Osteoblast (primary cell): ENCODE data around the gene ATP6V1A. TPM values are rescaled to one million over a fixed set of nuclear protein-coding genes. Genes with fewer than 3 reads are reported as not detected.

Experiments used
- DNase-seq: peaks from one replicate; pipeline ENCODE4 v3.0.0; 2011; ENCODE audit warnings: low spot score, mixed read lengths; ENCODE audit not compliant: insufficient read length; ENCODE audit errors: missing footprints
- H2AFZ ChIP-seq: 2 replicates; pipeline ENCODE4 v1.6.0; 2011; ENCODE audit warnings: mild to moderate bottlenecking, low read length
- H3K27ac ChIP-seq: 2 replicates; pipeline ENCODE4 v1.5.1; 2011; ENCODE audit warnings: mild to moderate bottlenecking, low read depth, low read length, moderate library complexity
- H3K27me3 ChIP-seq: 2 replicates; pipeline ENCODE4 v1.6.0; 2012; ENCODE audit warnings: mild to moderate bottlenecking, control low read depth, inconsistent platforms, low read length, moderate library complexity; ENCODE audit not compliant: insufficient read depth
- H3K36me3 ChIP-seq: 2 replicates; pipeline ENCODE4 v1.5.1; 2011; ENCODE audit warnings: mild to moderate bottlenecking, low read length, control low read depth, moderate library complexity; ENCODE audit not compliant: insufficient read depth
- H3K4me1 ChIP-seq: 2 replicates; pipeline ENCODE4 v1.5.1; 2011; ENCODE audit warnings: mild to moderate bottlenecking, low read length, control low read depth, moderate library complexity; ENCODE audit not compliant: insufficient read depth
- H3K4me2 ChIP-seq: 2 replicates; pipeline ENCODE4 v1.6.0; 2011; ENCODE audit warnings: mild to moderate bottlenecking, low read length; ENCODE audit not compliant: insufficient read depth
- H3K4me3 ChIP-seq: fragments of 200-600 bp; sonication (generic); 3 replicates; pipeline ENCODE4 v1.5.1; 2012; ENCODE audit warnings: mild to moderate bottlenecking, low read length, inconsistent platforms; ENCODE audit not compliant: insufficient read depth
- H3K79me2 ChIP-seq: 2 replicates; pipeline ENCODE4 v1.6.0; 2012; ENCODE audit warnings: mild to moderate bottlenecking, low read length, control low read depth, inconsistent platforms; ENCODE audit not compliant: insufficient read depth
- H3K9me3 ChIP-seq: 2 replicates; pipeline ENCODE4 v1.5.1; 2011; ENCODE audit warnings: low read depth, low read length, control low read depth
- H4K20me1 ChIP-seq: 2 replicates; pipeline ENCODE4 v1.6.0; 2012; ENCODE audit warnings: mild to moderate bottlenecking, low read length, control low read depth; ENCODE audit not compliant: insufficient read depth
- CTCF ChIP-seq: IDR thresholded peaks from 2 replicates; pipeline ENCODE4 v1.5.1; 2011; ENCODE audit warnings: mild to moderate bottlenecking, low read depth, low read length, moderate library complexity; ENCODE audit errors: extremely low read depth
- total RNA-seq: library from RNA; depleted of rRNA; stranded (reverse); fragments of >200 nt; gene quantifications from 2 replicates; pipeline ENCODE4 v1.2.3, GENCODE V29; 2012

The ATP6V1A gene
- total RNA-seq, 1 donor = 166 TPM

DNA sequence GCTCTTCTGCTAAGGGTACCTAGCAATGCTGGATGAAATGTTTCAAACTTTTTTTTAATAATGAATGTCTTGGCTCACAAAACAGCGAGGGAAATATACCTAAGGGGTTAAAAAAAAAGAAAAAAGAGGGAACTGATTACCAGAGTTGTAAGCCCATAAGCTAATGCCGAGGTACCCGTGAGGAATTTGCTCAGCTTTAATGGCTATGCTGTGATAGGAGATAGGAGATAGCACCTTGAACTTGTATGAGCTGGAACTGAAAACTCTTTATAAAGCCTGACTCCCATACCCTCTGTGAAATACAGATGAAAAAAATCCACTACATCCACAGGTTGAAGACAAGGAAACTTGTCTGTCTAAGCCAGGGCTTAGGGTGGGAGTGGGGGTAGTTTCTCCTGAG lies 105.7 kb downstream of the ATP6V1A start:
- no peak overlapping the region for H3K4me2 ChIP-seq
- H2AFZ ChIP-seq = no peak overlapping the region
- H3K9me3 ChIP-seq = no peaks in the 10 kb centered on the region
- peak; percentile 15 for DNase-seq
- no peaks in the 10 kb centered on the region for H3K79me2 ChIP-seq
- no peak overlapping the region for H3K27ac ChIP-seq
- no peaks in the 10 kb centered on the region for H3K36me3 ChIP-seq
- TF ChIP-seq CTCF = no peak
- no peaks in the 10 kb centered on the region for H3K4me1 ChIP-seq
- no peaks in the 10 kb centered on the region for H3K27me3 ChIP-seq
- H4K20me1 ChIP-seq = no peaks in the 10 kb centered on the region
- H3K4me3 ChIP-seq = no peak overlapping the region

Other genes starting within 250 kb of the ATP6V1A start
- 18.0 and 18.8 TPM in 2 replicates for gene SPICE1, start 231.9 kb upstream of the ATP6V1A start, total RNA-seq
- gene SIDT1, start 214.5 kb upstream of the ATP6V1A start, total RNA-seq = under 0.01 TPM in 2 replicates
- gene USF3, start 50.4 kb upstream of the ATP6V1A start, total RNA-seq = 10.5 and 11.2 TPM in 2 replicates
- gene NAA50, start 786 bp upstream of the ATP6V1A start, total RNA-seq = 163 and 169 TPM in 2 replicates
- gene GRAMD1C, start 91.8 kb downstream of the ATP6V1A start, total RNA-seq = 1.2 and 2.2 TPM in 2 replicates
- gene ZDHHC23, start 201.0 kb downstream of the ATP6V1A start, total RNA-seq = 0.88 and 1.1 TPM in 2 replicates